ENCODE data around the gene TRIM43B. TPM values are rescaled to one million over a fixed set of nuclear protein-coding genes. Genes with fewer than 3 reads are reported as not detected.
"Not testable (repeated sequence)": the region's sequence is repeated elsewhere in the genome, so short reads cannot be mapped to it uniquely, and the experiment has no call there.

The TRIM43B gene
- total RNA-seq, 1 donor: not detected

DNA sequence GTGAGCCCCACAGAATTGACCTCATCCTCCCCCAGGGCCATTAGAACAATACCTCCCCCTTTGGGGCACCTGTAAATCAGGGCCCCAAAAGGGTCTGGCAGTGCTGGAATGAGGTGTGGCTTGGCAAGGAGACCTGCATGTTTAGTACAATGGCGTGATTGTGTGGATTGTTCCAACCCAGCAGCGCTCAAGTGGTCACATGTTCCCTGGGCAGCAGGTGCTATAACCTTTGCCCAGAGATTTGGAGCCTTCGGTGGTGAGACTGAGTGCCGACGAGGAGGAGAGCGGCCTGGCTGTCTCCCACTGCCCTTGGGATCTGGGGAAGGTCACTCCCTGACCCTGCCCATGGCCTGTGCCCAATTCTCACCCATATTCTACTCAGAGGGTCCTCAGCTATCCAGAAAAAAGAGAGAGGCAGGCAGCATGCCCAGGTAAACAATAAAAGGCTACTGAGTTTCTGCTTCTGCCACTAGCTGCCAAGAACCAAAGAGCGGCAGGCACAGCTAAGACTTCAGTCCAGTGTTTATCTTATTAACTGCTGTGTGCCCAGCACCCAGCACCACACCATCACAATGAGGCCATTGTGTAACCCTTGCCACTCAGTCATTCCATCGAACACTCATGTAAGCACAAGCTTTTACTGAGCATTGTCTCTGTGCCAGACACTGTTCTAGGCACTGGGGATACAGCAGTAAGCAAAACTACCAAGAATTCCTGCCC, 54.6 kb downstream of the TRIM43B start:
- H3K4me3 ChIP-seq (ENCODE audit: low read depth, low read length); DNase-seq (ENCODE audit: low read depth): not testable (repeated sequence)

DNA sequence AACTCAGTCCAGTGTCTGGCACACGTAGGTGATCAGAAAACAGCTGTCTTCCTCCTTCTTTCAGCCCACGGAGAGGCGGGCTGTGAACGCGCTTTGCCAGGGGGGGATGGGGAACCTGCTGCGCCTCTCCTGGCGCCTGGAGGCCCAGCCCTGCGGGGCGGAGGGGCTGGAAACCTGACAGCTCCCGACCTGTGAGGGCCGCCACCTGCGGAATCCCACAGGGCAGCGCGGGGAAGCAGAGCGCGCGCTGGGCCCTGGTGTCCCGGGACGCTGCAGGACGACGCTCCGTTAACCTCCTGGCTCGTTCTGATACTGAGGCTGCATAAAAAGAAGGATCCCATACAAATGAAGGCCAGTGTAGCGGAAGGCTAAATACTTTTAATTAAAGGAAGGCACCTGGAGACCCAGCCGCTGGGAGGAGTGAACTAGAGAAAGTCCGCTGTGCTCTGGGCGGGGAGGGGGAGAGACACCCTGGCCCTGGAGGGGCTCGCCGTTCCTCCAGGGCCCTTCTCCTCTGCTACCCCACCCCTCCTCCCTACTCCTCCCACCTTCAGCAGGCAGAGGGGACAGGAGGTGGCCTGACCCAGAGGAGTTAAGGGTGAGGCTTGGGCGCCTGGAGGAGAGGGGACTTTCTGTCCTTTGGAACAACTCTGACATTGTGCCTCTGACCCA, 57.2 kb downstream of the TRIM43B start:
- not testable (repeated sequence) for DNase-seq (ENCODE audit: low read depth); H3K4me3 ChIP-seq (ENCODE audit: low read depth, low read length)

Small RNA genes lying within 50 kb of the gene (small RNA-seq; reads per million reads assigned to genes)
- gene AC009237.11 (not detected), gene AC133104.2 (not detected)

Other genes starting within 250 kb of the TRIM43B start
- gene PROM2, start 210.3 kb downstream of the TRIM43B start, total RNA-seq (ENCODE audit: low replicate concordance): 0.18 and 0.33 TPM in 2 replicates
- gene KCNIP3, start 187.4 kb downstream of the TRIM43B start, total RNA-seq (ENCODE audit: low replicate concordance): 0.25 and 2.9 TPM in 2 replicates
- gene FAHD2A, start 82.0 kb downstream of the TRIM43B start, total RNA-seq (ENCODE audit: low replicate concordance): 2.7 and 15.4 TPM in 2 replicates
- not detected in 2 replicates for gene TRIM43, start 107.2 kb upstream of the TRIM43B start, total RNA-seq (ENCODE audit: low replicate concordance)